Ovary (tissue), 3 donors: Measurements from ENCODE around the gene METTL18.

Experiments
- EP300 ChIP-seq: sonication (generic); formaldehyde crosslinking; IDR thresholded peaks from one replicate; pipeline ENCODE4 v1.6.1; 2017; ENCODE audit warnings: antibody characterized with exemption
- POLR2A ChIP-seq: fragments of 450-650 bp; IDR thresholded peaks from one replicate; pipeline ENCODE4 v1.6.1; 2017; ENCODE audit warnings: antibody characterized with exemption, mild to moderate bottlenecking, moderate library complexity
- TF ChIP-seq, protein P1 (sequence below), 3 donors: fragments of 450-650 bp in 2 of 3; fragments of 200-600 bp in 1 of 3; IDR thresholded peaks; one replicate each; pipeline versions ENCODE4 v1.5.1 to v1.8.0; 2016 to 2022; ENCODE audit warnings: antibody characterized with exemption in 3 of 3, mild to moderate bottlenecking in 1 of 3
- donor health status: DM: no; HTN: no; CAD: no.

DNA sequence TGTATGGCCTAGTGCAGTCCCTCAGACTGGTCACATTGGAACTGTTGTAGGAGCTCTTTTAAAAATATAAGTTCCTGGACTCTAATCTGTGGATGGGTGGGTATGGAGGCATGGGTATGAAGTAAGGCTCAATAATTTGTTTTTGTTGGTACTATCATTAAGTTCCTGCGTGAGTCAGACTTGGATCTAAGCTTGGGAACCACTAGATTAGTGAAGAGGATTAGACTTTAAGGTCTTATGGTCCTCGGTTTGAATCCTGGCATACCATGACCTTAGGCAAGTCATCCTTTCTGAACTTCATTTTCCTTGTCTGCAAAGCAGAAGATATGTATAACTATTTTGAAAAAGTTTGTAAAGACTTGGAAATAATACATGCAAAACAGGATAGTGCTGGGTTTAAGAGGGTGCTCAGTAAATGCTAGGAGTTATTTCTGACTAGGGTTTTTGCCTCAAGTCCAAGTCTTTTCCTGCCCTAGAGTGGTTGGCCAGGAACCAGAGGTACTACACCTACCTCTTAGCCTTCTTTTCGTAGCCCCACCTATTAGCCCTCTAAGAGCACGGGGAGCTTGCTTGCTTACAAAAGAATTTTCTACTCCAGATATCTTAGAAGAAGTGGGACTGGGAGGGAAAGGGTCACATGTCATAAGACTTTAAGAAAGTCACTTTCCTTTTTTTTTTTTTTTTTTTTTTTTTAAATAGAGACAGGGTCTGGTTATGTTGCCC is 38.6 kb upstream of the METTL18 start:
- TF ChIP-seq POLR2A = no peak
- TF ChIP-seq, protein P1, sequence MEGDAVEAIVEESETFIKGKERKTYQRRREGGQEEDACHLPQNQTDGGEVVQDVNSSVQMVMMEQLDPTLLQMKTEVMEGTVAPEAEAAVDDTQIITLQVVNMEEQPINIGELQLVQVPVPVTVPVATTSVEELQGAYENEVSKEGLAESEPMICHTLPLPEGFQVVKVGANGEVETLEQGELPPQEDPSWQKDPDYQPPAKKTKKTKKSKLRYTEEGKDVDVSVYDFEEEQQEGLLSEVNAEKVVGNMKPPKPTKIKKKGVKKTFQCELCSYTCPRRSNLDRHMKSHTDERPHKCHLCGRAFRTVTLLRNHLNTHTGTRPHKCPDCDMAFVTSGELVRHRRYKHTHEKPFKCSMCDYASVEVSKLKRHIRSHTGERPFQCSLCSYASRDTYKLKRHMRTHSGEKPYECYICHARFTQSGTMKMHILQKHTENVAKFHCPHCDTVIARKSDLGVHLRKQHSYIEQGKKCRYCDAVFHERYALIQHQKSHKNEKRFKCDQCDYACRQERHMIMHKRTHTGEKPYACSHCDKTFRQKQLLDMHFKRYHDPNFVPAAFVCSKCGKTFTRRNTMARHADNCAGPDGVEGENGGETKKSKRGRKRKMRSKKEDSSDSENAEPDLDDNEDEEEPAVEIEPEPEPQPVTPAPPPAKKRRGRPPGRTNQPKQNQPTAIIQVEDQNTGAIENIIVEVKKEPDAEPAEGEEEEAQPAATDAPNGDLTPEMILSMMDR (IDR thresholded peaks at IDR 0.05) = no peak
- no peak for TF ChIP-seq EP300
